ENCODE results near the gene SFMBT1.
A peak's percentile ranks its signal among the peaks of the same experiment; 100 is the strongest.

SFMBT1 gene

GRCh38 chr3:53045518-53046170 is at the start of gene SFMBT1:
TSS of gene SFMBT1 (minus strand) at chr3:53046073. CDS start at chr3:52969128, 76,945 bp downstream.
- DNase-seq, result peak; percentile 75

- no peak for DNase-seq
These were observed 47.1 kb upstream of the SFMBT1 start for GRCh38 chr3:53092942-53093341.

GRCh38 chr3:53092216-53092615 is 46.3 kb upstream of the SFMBT1 start:
- DNase-seq, result no peak

- no peak for DNase-seq
These were observed 45.1 kb upstream of the SFMBT1 start for GRCh38 chr3:53091011-53091410.

GRCh38 chr3:53089511-53089910 is 43.6 kb upstream of the SFMBT1 start:
- DNase-seq, result no peak

GRCh38 chr3:53085476-53085875 is 39.6 kb upstream of the SFMBT1 start:
- DNase-seq, result no peak

GRCh38 chr3:53084310-53085001 is 38.6 kb upstream of the SFMBT1 start:
- no peak for DNase-seq

- DNase-seq, result no peak
These were observed 38.1 kb upstream of the SFMBT1 start for GRCh38 chr3:53083949-53084309.

GRCh38 chr3:53083521-53083920 is 37.6 kb upstream of the SFMBT1 start:
- no peak for DNase-seq

- DNase-seq, result no peak
These were observed 36.9 kb upstream of the SFMBT1 start for GRCh38 chr3:53082736-53083135.

- no peak for DNase-seq
These were observed 35.4 kb upstream of the SFMBT1 start for GRCh38 chr3:53081318-53081717.

- DNase-seq, result no peak
These were observed 34.8 kb upstream of the SFMBT1 start for GRCh38 chr3:53080612-53081205.

- DNase-seq, result no peak
These were observed 34.1 kb upstream of the SFMBT1 start for GRCh38 chr3:53079791-53080555.

- no peak for DNase-seq
These were observed 33.3 kb upstream of the SFMBT1 start for GRCh38 chr3:53079147-53079546.

GRCh38 chr3:53078656-53079055 is 32.8 kb upstream of the SFMBT1 start:
- no peak for DNase-seq

- DNase-seq, result no peak
These were observed 31.8 kb upstream of the SFMBT1 start for GRCh38 chr3:53077476-53078220.

- no peak for DNase-seq
These were observed 29.9 kb upstream of the SFMBT1 start for GRCh38 chr3:53075743-53076140.

GRCh38 chr3:53074761-53075742 is 29.2 kb upstream of the SFMBT1 start:
- DNase-seq, result no peak

- no peak for DNase-seq
These were observed 28.5 kb upstream of the SFMBT1 start for GRCh38 chr3:53074366-53074696.

- no peak for DNase-seq
These were observed 27.9 kb upstream of the SFMBT1 start for GRCh38 chr3:53073553-53074365.

Measured in activated CD4-positive, alpha-beta T cell treated with anti-CD3 and anti-CD28 coated beads, Interleukin-2, amount 50 U/mL, for 16 hours (primary cell).